OCI-LY3 (cell line): Measurements from ENCODE around the gene CTNND2.

ENCODE experiments used
- CTCF ChIP-seq: fragments of 200-600, 300-600 bp; sonication (generic); IDR thresholded peaks from 2 replicates; pipeline ENCODE4 v1.5.1; 2014; ENCODE audit warnings: antibody characterized with exemption, low read length, low read depth
- EZH2phosphoT487 ChIP-seq: fragments of 200-600 bp; shearing (Covaris generic); IDR thresholded peaks from 2 replicates; pipeline ENCODE4 v1.6.1; 2018; ENCODE audit warnings: antibody characterized with exemption, mixed run types, low read depth

- TF ChIP-seq CTCF, result no peak
- no peak for TF ChIP-seq EZH2phosphoT487
Observed at GRCh38 chr5:10977011-10977410, 927.2 kb downstream of the CTNND2 start.
